ENCODE measurements around the gene MTHFD2L. TPM values are rescaled to one million over a fixed set of nuclear protein-coding genes. Genes with fewer than 3 reads are reported as not detected.

Gene MTHFD2L
- total RNA-seq, 1 experiment from 2014 or later: 11.6 TPM

DNA sequence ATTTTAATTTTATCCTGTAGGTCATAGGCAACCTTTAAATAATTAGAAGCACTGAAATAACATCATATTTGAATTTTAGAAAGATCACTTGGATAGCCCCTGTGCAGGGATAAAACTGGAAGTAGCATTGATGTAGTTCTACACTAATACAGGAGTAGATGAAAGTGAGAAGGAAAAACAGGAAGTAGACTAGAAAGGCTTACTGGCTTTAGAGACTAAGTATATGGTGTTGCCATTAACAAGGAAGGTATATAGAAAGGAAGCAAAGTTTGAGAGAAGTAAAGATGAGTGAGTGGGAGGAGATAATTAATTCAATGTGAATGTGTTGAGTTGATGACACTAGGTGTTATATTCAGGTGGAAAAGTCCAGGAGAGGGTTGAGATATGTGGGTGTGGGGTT is 77.2 kb downstream of the MTHFD2L start:
- no peak overlapping the region for H3K27ac Mint-ChIP-seq (ENCODE audit: unreplicated experiment)
- no TSS peak for BruUV-seq (replicated peaks)
- H3K27me3 Mint-ChIP-seq (ENCODE audit: insufficient read depth, unreplicated experiment): no peaks in the 10 kb centered on the region
- intact Hi-C loops (cut with micrococcal nuclease; ENCODE audit: unreplicated experiment): no loop called here
- H3K9me3 Mint-ChIP-seq (ENCODE audit: unreplicated experiment): no peaks in the 10 kb centered on the region
- H3K4me3 Mint-ChIP-seq (ENCODE audit: unreplicated experiment): no peak overlapping the region
- no peaks in the 10 kb centered on the region for H3K9me3 ChIP-seq
- DNase-seq: no peak
- CTCF ChIA-PET: no interaction called here
- H3K4me1 ChIP-seq: no peaks in the 10 kb centered on the region
- H3K36me3 ChIP-seq (ENCODE audit: control insufficient read depth, insufficient read depth, low read length): no peaks in the 10 kb centered on the region
- POLR2A ChIA-PET: no interaction called here
- no peaks in the 10 kb centered on the region for H3K27me3 ChIP-seq (replicated peaks; ENCODE audit: control insufficient read depth, insufficient read depth, low read length)
- no peak for TF ChIP-seq CTCF (IDR thresholded peaks at IDR 0.05; ENCODE audit: insufficient read depth in 1 of 2, low read depth in 1 of 2, low read length in 1 of 2, severe bottlenecking in 1 of 2, unreplicated experiment in 1 of 2)
- peaks cover 7% of the 10 kb centered on the region for H3K4me1 Mint-ChIP-seq (ENCODE audit: low read depth, unreplicated experiment)
- no peaks in the 10 kb centered on the region for H3K36me3 Mint-ChIP-seq (ENCODE audit: insufficient read depth, unreplicated experiment)
- no peak overlapping the region for H3K4me3 ChIP-seq (ENCODE audit: low read depth, low read length)

DNA sequence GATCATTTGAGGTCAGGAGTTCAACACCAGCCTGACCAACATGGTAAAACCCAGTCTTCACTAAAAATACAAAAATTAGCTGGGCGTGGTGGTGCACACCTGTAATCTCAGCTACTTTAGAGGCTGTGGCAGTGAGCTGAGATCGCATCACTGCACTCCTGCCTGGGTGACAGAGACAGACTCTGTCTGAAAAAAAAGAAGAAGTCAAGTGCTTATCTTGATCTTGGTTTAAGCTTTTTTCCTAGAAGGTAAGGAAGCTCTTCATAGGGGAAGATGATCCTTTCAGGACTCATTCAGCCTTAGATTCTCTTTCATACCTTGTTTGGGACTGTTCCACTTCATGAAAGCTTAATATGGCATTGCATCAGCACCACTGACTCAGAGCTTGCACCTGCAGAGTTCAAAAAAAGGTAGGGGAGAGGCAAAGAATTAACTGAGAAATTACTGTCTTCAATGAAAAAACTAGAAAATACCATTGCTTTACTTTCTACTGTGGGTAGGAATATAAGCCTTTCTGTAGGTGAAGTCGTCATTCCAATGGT is 79.6 kb downstream of the MTHFD2L start:
- H3K4me1 ChIP-seq: no peaks in the 10 kb centered on the region
- no peak for TF ChIP-seq CTCF (IDR thresholded peaks at IDR 0.05; ENCODE audit: insufficient read depth in 1 of 2, low read depth in 1 of 2, low read length in 1 of 2, severe bottlenecking in 1 of 2, unreplicated experiment in 1 of 2)
- Mint-ChIP-seq H3K4me3 (ENCODE audit: unreplicated experiment) (no peak overlapping the region), H3K27me3 (ENCODE audit: insufficient read depth, unreplicated experiment) (no peaks in the 10 kb centered on the region), H3K9me3 (ENCODE audit: unreplicated experiment) (no peaks in the 10 kb centered on the region), H3K27ac (ENCODE audit: unreplicated experiment) (no peak overlapping the region), H3K36me3 (ENCODE audit: insufficient read depth, unreplicated experiment) (no peaks in the 10 kb centered on the region), H3K4me1 (ENCODE audit: low read depth, unreplicated experiment) (peaks cover 7% of the 10 kb centered on the region)
- ChIA-PET POLR2A (no interaction called here), CTCF (no interaction called here)
- no peaks in the 10 kb centered on the region for H3K36me3 ChIP-seq (ENCODE audit: control insufficient read depth, insufficient read depth, low read length)
- no TSS peak for BruUV-seq (replicated peaks)
- DNase-seq: no peak
- no peaks in the 10 kb centered on the region for H3K9me3 ChIP-seq
- intact Hi-C loops (cut with micrococcal nuclease; ENCODE audit: unreplicated experiment): no loop called here
- H3K4me3 ChIP-seq (ENCODE audit: low read depth, low read length): no peak overlapping the region
- H3K27me3 ChIP-seq (replicated peaks; ENCODE audit: control insufficient read depth, insufficient read depth, low read length): no peaks in the 10 kb centered on the region

DNA sequence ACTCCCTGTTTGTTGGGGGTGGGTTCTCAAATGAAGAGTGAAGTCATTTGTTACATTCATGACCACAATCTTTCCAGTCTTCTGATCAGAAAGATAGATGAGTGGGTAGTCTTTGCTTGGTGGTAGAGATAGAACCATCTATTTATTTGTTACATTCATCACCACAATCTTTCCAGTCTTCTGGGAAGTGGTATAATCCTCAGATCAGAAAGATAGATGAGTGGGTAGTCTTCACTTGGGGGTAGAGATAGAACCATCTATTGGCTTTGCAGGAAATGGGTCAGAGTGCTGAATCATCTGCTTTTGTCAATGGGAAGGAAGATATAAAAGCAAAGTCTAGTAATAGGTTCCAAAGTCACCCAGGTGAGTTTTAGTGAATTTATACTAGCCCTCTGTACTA is 86.1 kb downstream of the MTHFD2L start:
- CTCF ChIA-PET: no interaction called here

More for the DNA sequence above, 86.1 kb downstream of the MTHFD2L start:
- POLR2A ChIA-PET: no interaction called here
- Histone ChIP-seq H3K4me1 (no peaks in the 10 kb centered on the region), H3K36me3 (ENCODE audit: control insufficient read depth, insufficient read depth, low read length) (no peaks in the 10 kb centered on the region; the same call in 1 of the 2 replicates), H3K4me3 (ENCODE audit: low read depth, low read length) (no peak overlapping the region), H3K9me3 (no peaks in the 10 kb centered on the region), H3K27me3 (replicated peaks; ENCODE audit: control insufficient read depth, insufficient read depth, low read length) (no peaks in the 10 kb centered on the region)
- Mint-ChIP-seq H3K9me3 (ENCODE audit: unreplicated experiment) (no peaks in the 10 kb centered on the region), H3K27me3 (ENCODE audit: insufficient read depth, unreplicated experiment) (no peaks in the 10 kb centered on the region), H3K4me1 (ENCODE audit: low read depth, unreplicated experiment) (no peaks in the 10 kb centered on the region), H3K27ac (ENCODE audit: unreplicated experiment) (no peak overlapping the region), H3K4me3 (ENCODE audit: unreplicated experiment) (no peak overlapping the region), H3K36me3 (ENCODE audit: insufficient read depth, unreplicated experiment) (no peaks in the 10 kb centered on the region)
- TF ChIP-seq CTCF (IDR thresholded peaks at IDR 0.05; ENCODE audit: insufficient read depth in 1 of 2, low read depth in 1 of 2, low read length in 1 of 2, severe bottlenecking in 1 of 2, unreplicated experiment in 1 of 2): no peak
- BruUV-seq (replicated peaks): no TSS peak
- intact Hi-C loops (cut with micrococcal nuclease; ENCODE audit: unreplicated experiment): no loop called here
- DNase-seq: no peak
